NCI-H146 (cell line): ENCODE measurements around the gene SLC23A2.
"Not testable (repeated sequence)": the region's sequence is repeated elsewhere in the genome, so short reads cannot be mapped to it uniquely, and the experiment has no call there.

Source experiments
- DNase-seq: peaks from one replicate; lab custom pipeline; 2025; lab: John Stamatoyannopoulos, UW

Gene SLC23A2

GRCh38 chr20:5008759-5009158 lies 7.4 kb upstream of the SLC23A2 start:
- no peak for DNase-seq

- no peak for DNase-seq
Measured at GRCh38 chr20:5005326-5005725, 4.0 kb upstream of the SLC23A2 start.

GRCh38 chr20:5004825-5005224 lies 3.5 kb upstream of the SLC23A2 start:
- DNase-seq = not testable (repeated sequence)

- peak; percentile 84 for DNase-seq
Measured at GRCh38 chr20:5003626-5004025, 2.3 kb upstream of the SLC23A2 start.

GRCh38 chr20:5002077-5002413 lies 735 bp upstream of the SLC23A2 start:
- peak; percentile 34 for DNase-seq

GRCh38 chr20:5000263-5001173 lies 792 bp downstream of the SLC23A2 start:
- peak; percentile 75 for DNase-seq

GRCh38 chr20:4999788-5000187 lies 1.5 kb downstream of the SLC23A2 start:
- peak; percentile 84 for DNase-seq

GRCh38 chr20:4998160-4998651 lies 3.1 kb downstream of the SLC23A2 start:
- no peak for DNase-seq

- DNase-seq = no peak
Measured at GRCh38 chr20:4997222-4997621, 4.1 kb downstream of the SLC23A2 start.

GRCh38 chr20:4989570-4989969 lies 11.7 kb downstream of the SLC23A2 start:
- DNase-seq = no peak

- no peak for DNase-seq
Measured at GRCh38 chr20:4987130-4987529, 14.2 kb downstream of the SLC23A2 start.

- DNase-seq = no peak
Measured at GRCh38 chr20:4985658-4986057, 15.7 kb downstream of the SLC23A2 start.

- no peak for DNase-seq
Measured at GRCh38 chr20:4982281-4982680, 19.0 kb downstream of the SLC23A2 start.

- no peak for DNase-seq
Measured at GRCh38 chr20:4979841-4980410, 21.4 kb downstream of the SLC23A2 start.

- DNase-seq = peak; percentile 11
Measured at GRCh38 chr20:4978050-4978918, 23.0 kb downstream of the SLC23A2 start.

GRCh38 chr20:4976014-4976413 lies 25.3 kb downstream of the SLC23A2 start:
- DNase-seq = not testable (repeated sequence)

GRCh38 chr20:4973330-4974097 lies 27.8 kb downstream of the SLC23A2 start:
- DNase-seq = no peak

GRCh38 chr20:4972506-4973251 lies 28.6 kb downstream of the SLC23A2 start:
- peak; percentile 10 for DNase-seq

- DNase-seq = no peak
Measured at GRCh38 chr20:4971064-4971463, 30.2 kb downstream of the SLC23A2 start.

GRCh38 chr20:4967752-4968477 lies 33.4 kb downstream of the SLC23A2 start:
- DNase-seq = no peak
